ENCODE measurements around the gene PNRC1. TPM values are rescaled to one million over a fixed set of nuclear protein-coding genes. Genes with fewer than 3 reads are reported as not detected.
"Not testable (repeated sequence)": the region's sequence is repeated elsewhere in the genome, so short reads cannot be mapped to it uniquely, and the experiment has no call there.

The PNRC1 gene
- 100 to 1,000 TPM; 127 to 329 TPM for total RNA-seq
- polyA plus RNA-seq: 100 to 1,000 TPM in 1 of 2 donors, 10 to 100 TPM in 1; 54.9 to 155 TPM
- long read RNA-seq, donor 1, transcript PNRC1-201 (2 exons, 2,065 nt): major isoform, 107 of 108 reads
- long read RNA-seq, donor 1, partial matches to known transcripts: 0 of 108 reads
- long read RNA-seq, donor 1, other reads (novel, unspliced or antisense): 0 of 108 reads
- long read RNA-seq, donor 2, transcript PNRC1-201 (2 exons, 2,065 nt): major isoform, 38 of 67 reads
- long read RNA-seq, donor 2, partial matches to known transcripts: 28 of 67 reads
- long read RNA-seq, donor 2, other reads (novel, unspliced or antisense): 0 of 67 reads
- long read RNA-seq, donor 3, transcript PNRC1-201 (2 exons, 2,065 nt): major isoform, 77 of 100 reads
- long read RNA-seq, donor 3, partial matches to known transcripts: 23 of 100 reads
- long read RNA-seq, donor 3, other reads (novel, unspliced or antisense): 0 of 100 reads
- long read RNA-seq, donor 4, transcript PNRC1-201 (2 exons, 2,065 nt): major isoform, 38 of 88 reads
- long read RNA-seq, donor 4, partial matches to known transcripts: 50 of 88 reads
- long read RNA-seq, donor 4, other reads (novel, unspliced or antisense): 0 of 88 reads
- long read RNA-seq, donor 5, transcript PNRC1-201 (2 exons, 2,065 nt): major isoform, 141 of 218 reads
- long read RNA-seq, donor 5, partial matches to known transcripts: 76 of 218 reads
- long read RNA-seq, donor 5, other reads (novel, unspliced or antisense): 0 of 218 reads

DNA sequence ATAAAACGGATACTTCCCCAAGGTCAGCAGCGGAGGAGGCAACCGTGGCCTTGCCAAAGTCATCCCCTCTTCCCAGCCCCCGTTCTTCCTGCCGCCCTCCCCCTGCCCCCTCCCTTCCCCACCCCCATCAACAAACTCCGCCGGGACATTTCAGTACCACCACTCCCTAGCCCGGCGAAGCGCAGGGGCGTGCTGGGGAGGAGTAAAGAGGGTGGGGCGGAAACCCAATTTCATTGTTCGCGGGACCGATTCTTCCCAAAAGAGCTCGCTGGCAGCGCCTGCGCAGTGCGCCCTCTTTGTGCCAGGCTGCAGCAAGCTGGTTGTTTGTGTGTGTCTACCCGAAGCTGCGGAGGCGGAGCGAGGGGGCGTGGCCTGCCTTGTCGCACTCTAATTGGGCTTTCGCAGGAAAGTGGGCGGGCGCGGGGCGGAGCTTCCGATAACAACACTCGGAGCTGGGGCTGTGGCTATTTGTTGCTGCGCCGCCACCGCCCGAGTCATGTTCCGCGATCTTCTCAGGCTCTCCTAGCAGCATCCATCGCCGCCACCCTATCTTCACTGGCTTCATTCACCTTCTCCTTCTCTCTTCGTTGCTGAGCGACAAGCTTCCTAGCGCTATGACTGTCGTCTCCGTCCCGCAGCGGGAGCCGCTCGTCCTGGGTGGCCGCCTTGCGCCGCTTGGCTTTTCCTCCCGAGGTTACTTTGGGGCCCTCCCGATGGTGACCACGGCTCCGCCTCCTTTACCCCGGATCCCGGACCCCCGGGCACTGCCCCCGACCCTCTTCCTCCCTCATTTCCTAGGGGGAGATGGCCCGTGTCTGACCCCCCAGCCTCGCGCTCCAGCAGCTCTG lies at the start of gene PNRC1:
Gene PNRC1, plus strand, starts transcription at position 471 of the 848 bp plus-strand sequence. Its CDS starts 144 bp downstream, at position 615.
- Histone ChIP-seq H3K27ac (ENCODE audit: low read depth in 1 of 2, low read length in 1 of 2) (peak within 1 kb of the TSS; percentile 100), H3K4me1 (ENCODE audit: control insufficient read depth in 5 of 5, insufficient read depth in 5 of 5, low read length in 5 of 5) (peaks cover 0 to 28% (median 10%) of the 10 kb centered on the region in 5 donors), H3K9ac (ENCODE audit: insufficient read depth in 1 of 2, low read length in 2 of 2) (peak within 1 kb of the TSS; percentile 98 to 99), H3K9me3 (ENCODE audit: control insufficient read depth in 4 of 4, insufficient read depth in 3 of 4, low read length in 3 of 4) (no peaks in the 10 kb centered on the region), H3K36me3 (ENCODE audit: control insufficient read depth in 4 of 4, insufficient read depth in 4 of 4, low read length in 4 of 4) (peaks cover 3 to 32% (median 21%) of the 10 kb centered on the region in 4 donors), H3K27me3 (ENCODE audit: control insufficient read depth in 3 of 3, insufficient read depth in 3 of 3, low read length in 2 of 3) (no peaks in the 10 kb centered on the region), H3K4me3 (peak within 1 kb of the TSS; percentile 96)
- DNase-seq (peak; percentile 100), ATAC-seq (ENCODE audit: insufficient read depth, low FRiP score) (peak; percentile 91)
- 1% methylated on average over 63 of the region's 63 CpGs for WGBS, 2 donors
- TF ChIP-seq, protein P1, sequence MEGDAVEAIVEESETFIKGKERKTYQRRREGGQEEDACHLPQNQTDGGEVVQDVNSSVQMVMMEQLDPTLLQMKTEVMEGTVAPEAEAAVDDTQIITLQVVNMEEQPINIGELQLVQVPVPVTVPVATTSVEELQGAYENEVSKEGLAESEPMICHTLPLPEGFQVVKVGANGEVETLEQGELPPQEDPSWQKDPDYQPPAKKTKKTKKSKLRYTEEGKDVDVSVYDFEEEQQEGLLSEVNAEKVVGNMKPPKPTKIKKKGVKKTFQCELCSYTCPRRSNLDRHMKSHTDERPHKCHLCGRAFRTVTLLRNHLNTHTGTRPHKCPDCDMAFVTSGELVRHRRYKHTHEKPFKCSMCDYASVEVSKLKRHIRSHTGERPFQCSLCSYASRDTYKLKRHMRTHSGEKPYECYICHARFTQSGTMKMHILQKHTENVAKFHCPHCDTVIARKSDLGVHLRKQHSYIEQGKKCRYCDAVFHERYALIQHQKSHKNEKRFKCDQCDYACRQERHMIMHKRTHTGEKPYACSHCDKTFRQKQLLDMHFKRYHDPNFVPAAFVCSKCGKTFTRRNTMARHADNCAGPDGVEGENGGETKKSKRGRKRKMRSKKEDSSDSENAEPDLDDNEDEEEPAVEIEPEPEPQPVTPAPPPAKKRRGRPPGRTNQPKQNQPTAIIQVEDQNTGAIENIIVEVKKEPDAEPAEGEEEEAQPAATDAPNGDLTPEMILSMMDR (IDR thresholded peaks at IDR 0.05; ENCODE audit: control extremely low read depth, extremely low read depth): no peak

DNA sequence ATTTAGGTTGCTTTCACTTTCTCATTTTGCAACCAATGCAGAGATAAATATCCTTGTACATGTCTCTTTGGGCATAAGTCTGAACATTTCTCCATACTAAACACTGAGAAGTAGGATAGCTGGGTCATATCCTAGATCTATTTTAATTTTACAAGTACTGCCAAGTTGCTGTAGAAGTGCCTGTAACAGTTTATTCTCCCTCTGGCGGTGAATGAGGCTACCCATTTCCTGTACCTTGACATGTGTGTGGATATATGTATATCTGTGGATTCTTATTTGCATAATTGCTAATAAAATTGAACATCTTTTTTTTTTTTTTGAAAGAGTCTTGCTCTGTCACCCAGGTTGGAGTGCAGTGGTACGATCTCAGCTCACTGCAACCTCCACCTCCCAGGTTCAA lies 48.0 kb upstream of the PNRC1 start:
- Histone ChIP-seq H3K4me3 (no peak overlapping the region), H3K27me3 (ENCODE audit: control insufficient read depth in 3 of 3, insufficient read depth in 3 of 3, low read length in 2 of 3) (no peaks in the 10 kb centered on the region)

GRCh38 chr6:89033461-89033860 lies 47.1 kb upstream of the PNRC1 start:
- Histone ChIP-seq H3K36me3 (ENCODE audit: control insufficient read depth in 4 of 4, insufficient read depth in 4 of 4, low read length in 4 of 4) (no peaks in the 10 kb centered on the region), H3K9ac (ENCODE audit: insufficient read depth in 1 of 2, low read length in 2 of 2) (no peak overlapping the region), H3K27ac (ENCODE audit: low read depth in 1 of 2, low read length in 1 of 2) (no peak overlapping the region), H3K4me1 (ENCODE audit: control insufficient read depth in 5 of 5, insufficient read depth in 5 of 5, low read length in 5 of 5) (peaks cover 2 to 16% (median 5%) of the 10 kb centered on the region in 5 donors), H3K27me3 (ENCODE audit: control insufficient read depth in 3 of 3, insufficient read depth in 3 of 3, low read length in 2 of 3) (no peaks in the 10 kb centered on the region), H3K4me3 (no peak overlapping the region), H3K9me3 (ENCODE audit: control insufficient read depth in 4 of 4, insufficient read depth in 3 of 4, low read length in 3 of 4) (peaks cover 0 to 4% (median 2%) of the 10 kb centered on the region in 4 donors)
- ATAC-seq (ENCODE audit: insufficient read depth, low FRiP score) (no peak), DNase-seq (no peak)
- TF ChIP-seq, protein P1 (IDR thresholded peaks at IDR 0.05; ENCODE audit: control extremely low read depth, extremely low read depth): no peak
- 37 to 74% methylated on average over 1 of the region's 1 CpG for WGBS, 2 donors

More for the DNA sequence above, 48.0 kb upstream of the PNRC1 start:
- ATAC-seq (ENCODE audit: insufficient read depth, low FRiP score) (no peak), DNase-seq (peak in 2 of 3 donors; percentile 15 to 46)
- Histone ChIP-seq H3K4me1 (ENCODE audit: control insufficient read depth in 5 of 5, insufficient read depth in 5 of 5, low read length in 5 of 5) (peaks cover 2 to 16% (median 5%) of the 10 kb centered on the region in 5 donors), H3K36me3 (ENCODE audit: control insufficient read depth in 4 of 4, insufficient read depth in 4 of 4, low read length in 4 of 4) (no peaks in the 10 kb centered on the region), H3K27ac (ENCODE audit: low read depth in 1 of 2, low read length in 1 of 2) (no peak overlapping the region), H3K9ac (ENCODE audit: insufficient read depth in 1 of 2, low read length in 2 of 2) (no peak overlapping the region), H3K9me3 (ENCODE audit: control insufficient read depth in 4 of 4, insufficient read depth in 3 of 4, low read length in 3 of 4) (peaks cover 0 to 4% (median 0%) of the 10 kb centered on the region in 4 donors)
- 54 to 64% methylated on average over 2 of the region's 2 CpGs for WGBS, 2 donors
- TF ChIP-seq, protein P1 (IDR thresholded peaks at IDR 0.05; ENCODE audit: control extremely low read depth, extremely low read depth): no peak

DNA sequence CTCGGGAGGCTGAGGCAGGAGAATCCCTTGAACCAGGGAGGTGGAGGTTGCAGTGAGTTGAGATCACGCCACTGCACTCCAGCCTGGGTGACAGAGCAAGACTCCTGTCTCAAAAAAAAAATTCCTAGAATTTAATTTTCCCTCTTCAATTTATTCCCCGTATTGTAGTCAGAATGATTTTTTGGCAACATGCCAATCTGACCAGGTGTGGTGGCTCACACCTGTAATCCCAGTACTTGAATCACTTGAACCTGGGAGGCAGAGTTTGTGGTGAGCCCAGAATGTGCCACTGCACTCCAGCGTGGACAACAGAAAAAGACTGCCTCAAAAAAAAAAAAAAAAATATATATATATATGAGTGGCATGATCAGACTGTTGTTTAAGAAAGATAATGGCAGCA lies 46.4 kb upstream of the PNRC1 start:
- DNase-seq; ATAC-seq (ENCODE audit: insufficient read depth, low FRiP score); H3K27ac ChIP-seq (ENCODE audit: low read depth in 1 of 2, low read length in 1 of 2); H3K9ac ChIP-seq (ENCODE audit: insufficient read depth in 1 of 2, low read length in 2 of 2); H3K36me3 ChIP-seq (ENCODE audit: control insufficient read depth in 4 of 4, insufficient read depth in 4 of 4, low read length in 4 of 4); H3K9me3 ChIP-seq (ENCODE audit: control insufficient read depth in 4 of 4, insufficient read depth in 3 of 4, low read length in 3 of 4); H3K27me3 ChIP-seq (ENCODE audit: control insufficient read depth in 3 of 3, insufficient read depth in 3 of 3, low read length in 2 of 3); H3K4me3 ChIP-seq: not testable (repeated sequence)
- WGBS, 2 donors: 79 to 84% methylated on average over 4 of the region's 4 CpGs
- peaks cover 2 to 16% (median 5%) of the 10 kb centered on the region in 5 donors for H3K4me1 ChIP-seq (ENCODE audit: control insufficient read depth in 5 of 5, insufficient read depth in 5 of 5, low read length in 5 of 5)

All from lung (tissue), 16 donors.